ENCODE data around the gene COTL1.

COTL1 gene

DNA sequence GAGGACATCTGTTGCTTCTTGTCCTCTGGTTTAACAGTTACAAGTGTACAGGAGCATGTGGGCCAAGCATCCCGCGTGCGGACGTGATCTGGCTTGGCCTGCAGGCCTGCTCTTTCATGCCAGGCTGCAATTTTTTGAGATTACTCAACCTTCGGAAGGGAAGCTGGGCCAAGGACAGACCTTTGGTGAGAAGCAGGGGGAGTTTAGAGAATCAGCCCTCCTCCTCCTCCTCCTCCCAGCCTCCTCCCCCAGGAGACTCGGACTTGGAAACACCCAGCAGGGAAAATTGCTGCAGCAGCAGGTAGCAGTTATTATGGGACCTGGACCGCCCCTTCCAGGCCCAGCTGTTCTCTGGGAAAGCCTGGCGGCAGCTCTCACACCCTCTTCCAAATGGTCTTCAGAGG lies 25.3 kb upstream of the COTL1 start:
- TF ChIP-seq POLR2AphosphoS5 (IDR thresholded peaks at IDR 0.05; ENCODE audit: low read depth, low read length) (no peak), FOXP2 (optimal IDR thresholded peaks at IDR 0.05; ENCODE audit: borderline replicate concordance, extremely low read depth, extremely low read length, insufficient read depth) (no peak), TAF1 (IDR thresholded peaks at IDR 0.05; ENCODE audit: borderline replicate concordance, insufficient read depth, low read length) (no peak), SIN3A (IDR thresholded peaks at IDR 0.05; ENCODE audit: borderline replicate concordance, insufficient read depth, low read length) (no peak)
- TF ChIP-seq, protein P1, sequence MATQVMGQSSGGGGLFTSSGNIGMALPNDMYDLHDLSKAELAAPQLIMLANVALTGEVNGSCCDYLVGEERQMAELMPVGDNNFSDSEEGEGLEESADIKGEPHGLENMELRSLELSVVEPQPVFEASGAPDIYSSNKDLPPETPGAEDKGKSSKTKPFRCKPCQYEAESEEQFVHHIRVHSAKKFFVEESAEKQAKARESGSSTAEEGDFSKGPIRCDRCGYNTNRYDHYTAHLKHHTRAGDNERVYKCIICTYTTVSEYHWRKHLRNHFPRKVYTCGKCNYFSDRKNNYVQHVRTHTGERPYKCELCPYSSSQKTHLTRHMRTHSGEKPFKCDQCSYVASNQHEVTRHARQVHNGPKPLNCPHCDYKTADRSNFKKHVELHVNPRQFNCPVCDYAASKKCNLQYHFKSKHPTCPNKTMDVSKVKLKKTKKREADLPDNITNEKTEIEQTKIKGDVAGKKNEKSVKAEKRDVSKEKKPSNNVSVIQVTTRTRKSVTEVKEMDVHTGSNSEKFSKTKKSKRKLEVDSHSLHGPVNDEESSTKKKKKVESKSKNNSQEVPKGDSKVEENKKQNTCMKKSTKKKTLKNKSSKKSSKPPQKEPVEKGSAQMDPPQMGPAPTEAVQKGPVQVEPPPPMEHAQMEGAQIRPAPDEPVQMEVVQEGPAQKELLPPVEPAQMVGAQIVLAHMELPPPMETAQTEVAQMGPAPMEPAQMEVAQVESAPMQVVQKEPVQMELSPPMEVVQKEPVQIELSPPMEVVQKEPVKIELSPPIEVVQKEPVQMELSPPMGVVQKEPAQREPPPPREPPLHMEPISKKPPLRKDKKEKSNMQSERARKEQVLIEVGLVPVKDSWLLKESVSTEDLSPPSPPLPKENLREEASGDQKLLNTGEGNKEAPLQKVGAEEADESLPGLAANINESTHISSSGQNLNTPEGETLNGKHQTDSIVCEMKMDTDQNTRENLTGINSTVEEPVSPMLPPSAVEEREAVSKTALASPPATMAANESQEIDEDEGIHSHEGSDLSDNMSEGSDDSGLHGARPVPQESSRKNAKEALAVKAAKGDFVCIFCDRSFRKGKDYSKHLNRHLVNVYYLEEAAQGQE (IDR thresholded peaks at IDR 0.05; ENCODE audit: insufficient read depth in 1 of 2, low read depth in 2 of 2, low read length in 2 of 2), result no peak

DNA sequence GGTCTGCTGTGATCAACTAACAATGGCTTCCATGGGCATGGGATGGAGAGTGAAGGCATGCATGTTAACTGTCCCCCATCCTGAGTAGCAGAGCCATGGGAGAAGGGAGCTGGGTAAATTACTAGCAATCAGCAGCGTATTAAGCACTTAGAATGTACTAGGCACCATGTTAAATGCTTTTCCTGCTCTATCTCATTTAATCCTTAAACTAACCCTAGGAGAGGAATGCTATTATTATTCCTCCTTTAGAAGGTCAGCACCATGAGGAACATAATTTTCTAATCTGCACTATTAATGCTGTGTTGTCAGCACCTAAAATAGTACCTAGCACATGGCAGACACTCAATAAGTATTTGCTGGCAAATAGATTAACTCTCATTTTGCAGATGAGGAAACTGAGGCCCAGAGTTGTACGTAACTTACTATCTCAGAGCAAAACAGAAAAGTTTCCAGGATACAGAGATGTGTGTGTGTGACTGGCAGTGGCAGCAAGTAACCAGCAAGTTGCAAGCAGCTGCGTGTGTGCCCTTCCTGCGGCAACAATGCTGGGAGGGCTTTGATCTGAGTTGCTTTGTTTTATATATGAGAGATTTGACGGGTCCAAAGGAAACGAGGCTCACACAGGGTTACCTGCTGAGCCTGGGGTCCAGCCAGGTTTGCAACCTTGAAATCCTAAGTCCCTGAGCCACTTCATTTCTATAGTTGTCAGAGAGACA lies 23.9 kb upstream of the COTL1 start:
- TF ChIP-seq POLR2AphosphoS5 (IDR thresholded peaks at IDR 0.05; ENCODE audit: low read depth, low read length), result no peak
- no peak for TF ChIP-seq TAF1 (IDR thresholded peaks at IDR 0.05; ENCODE audit: borderline replicate concordance, insufficient read depth, low read length)
- TF ChIP-seq, protein P1 (IDR thresholded peaks at IDR 0.05; ENCODE audit: insufficient read depth in 1 of 2, low read depth in 2 of 2, low read length in 2 of 2), result no peak
- TF ChIP-seq FOXP2 (optimal IDR thresholded peaks at IDR 0.05; ENCODE audit: borderline replicate concordance, extremely low read depth, extremely low read length, insufficient read depth), result no peak
- TF ChIP-seq SIN3A (IDR thresholded peaks at IDR 0.05; ENCODE audit: borderline replicate concordance, insufficient read depth, low read length), result no peak

DNA sequence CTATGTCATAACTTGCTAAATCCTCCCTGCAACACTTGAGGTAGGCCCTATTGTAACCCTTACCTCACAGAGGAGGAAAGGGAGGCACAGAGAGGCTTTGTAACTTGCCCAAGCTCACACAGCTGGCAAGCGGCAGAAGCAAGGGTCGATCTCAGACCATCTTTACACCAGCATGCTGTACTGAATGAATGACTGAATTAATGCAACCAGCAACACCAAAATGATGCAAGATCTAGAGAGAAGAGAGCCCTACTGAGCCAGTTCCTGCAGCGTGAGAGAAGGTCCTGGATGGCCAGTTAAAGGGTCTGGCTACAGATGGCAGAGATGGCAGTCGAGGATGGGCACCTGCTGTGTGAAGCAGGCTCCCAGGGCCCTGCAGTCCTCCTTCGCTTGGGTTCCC lies 22.3 kb upstream of the COTL1 start:
- TF ChIP-seq POLR2AphosphoS5 (IDR thresholded peaks at IDR 0.05; ENCODE audit: low read depth, low read length), result no peak
- TF ChIP-seq FOXP2 (optimal IDR thresholded peaks at IDR 0.05; ENCODE audit: borderline replicate concordance, extremely low read depth, extremely low read length, insufficient read depth), result no peak

DNA sequence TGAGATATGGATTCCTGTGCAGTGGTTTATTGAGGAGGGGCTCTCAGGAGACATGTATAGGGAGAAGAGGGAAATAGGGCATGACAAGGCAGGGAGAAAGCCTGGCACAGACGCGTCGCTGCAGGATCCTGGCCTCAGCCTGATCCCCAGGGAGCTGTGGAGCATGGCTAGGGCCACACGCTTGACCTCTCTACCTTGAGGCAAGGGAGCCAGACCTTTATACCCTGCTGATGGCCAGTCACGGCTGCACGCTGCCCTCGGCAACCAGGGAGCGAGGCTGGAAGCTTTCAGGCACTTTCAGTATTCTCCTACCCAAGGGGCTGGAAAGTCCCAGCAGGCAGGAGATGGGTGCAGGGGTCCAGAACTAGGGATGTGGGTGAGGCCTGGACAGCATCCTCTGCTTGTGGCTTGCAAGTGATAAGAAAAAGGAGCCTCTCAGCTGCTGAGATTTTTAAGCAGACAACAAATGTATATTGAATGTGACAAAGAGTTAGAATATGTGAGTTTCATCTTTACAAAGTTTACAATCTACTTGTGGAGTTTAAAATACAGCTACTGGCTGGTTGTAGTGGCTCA lies 20.4 kb upstream of the COTL1 start:
- no peak for TF ChIP-seq FOXP2 (optimal IDR thresholded peaks at IDR 0.05; ENCODE audit: borderline replicate concordance, extremely low read depth, extremely low read length, insufficient read depth)
- TF ChIP-seq SIN3A (IDR thresholded peaks at IDR 0.05; ENCODE audit: borderline replicate concordance, insufficient read depth, low read length), result no peak
- no peak for TF ChIP-seq TAF1 (IDR thresholded peaks at IDR 0.05; ENCODE audit: borderline replicate concordance, insufficient read depth, low read length)
- no peak for TF ChIP-seq POLR2AphosphoS5 (IDR thresholded peaks at IDR 0.05; ENCODE audit: low read depth, low read length)
- TF ChIP-seq, protein P1 (IDR thresholded peaks at IDR 0.05; ENCODE audit: insufficient read depth in 1 of 2, low read depth in 2 of 2, low read length in 2 of 2), result no peak

DNA sequence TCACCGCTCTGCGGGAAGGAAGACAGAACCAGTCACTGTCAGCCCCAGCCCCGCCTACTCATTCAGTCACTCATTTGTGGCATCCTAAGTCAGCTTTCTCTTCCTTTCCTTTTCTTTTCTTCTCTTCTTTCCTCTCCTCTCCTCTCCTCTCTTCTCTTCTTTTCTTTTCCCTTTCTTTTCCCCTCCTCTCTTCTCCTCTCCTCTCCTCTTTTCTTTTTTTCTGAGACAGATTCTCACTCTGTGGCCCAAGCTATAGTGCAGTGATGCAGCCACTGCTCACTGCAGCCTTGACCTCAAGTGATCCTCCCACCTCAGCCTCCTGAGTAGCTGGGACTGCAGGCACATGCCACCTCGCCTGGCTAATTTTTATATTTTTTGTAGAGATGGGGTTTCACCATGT lies 19.8 kb upstream of the COTL1 start:
- TF ChIP-seq TAF1 (IDR thresholded peaks at IDR 0.05; ENCODE audit: borderline replicate concordance, insufficient read depth, low read length) (no peak), POLR2AphosphoS5 (IDR thresholded peaks at IDR 0.05; ENCODE audit: low read depth, low read length) (no peak), SIN3A (IDR thresholded peaks at IDR 0.05; ENCODE audit: borderline replicate concordance, insufficient read depth, low read length) (no peak), FOXP2 (optimal IDR thresholded peaks at IDR 0.05; ENCODE audit: borderline replicate concordance, extremely low read depth, extremely low read length, insufficient read depth) (no peak)
- TF ChIP-seq, protein P1 (IDR thresholded peaks at IDR 0.05; ENCODE audit: insufficient read depth in 1 of 2, low read depth in 2 of 2, low read length in 2 of 2), result no peak
